H1 (cell line): ENCODE results near the gene VASP. TPM values are rescaled to one million over a fixed set of nuclear protein-coding genes. Genes with fewer than 3 reads are reported as not detected.

Source experiments
- CTCF ChIA-PET: fragments of 300-600 bp; sonication (Branson Sonifier 250); formaldehyde crosslinking; loops from one replicate; lab custom pipeline; 2021; ENCODE audit not compliant: partially characterized antibody; lab: Charles Lee
- POLR2A ChIA-PET: fragments of 300-600 bp; sonication (Branson Sonifier 250); formaldehyde crosslinking; loops from one replicate; lab custom pipeline; 2021; ENCODE audit warnings: inconsistent platforms; ENCODE audit not compliant: partially characterized antibody; lab: Charles Lee
- DNase-seq, 2 experiments: peaks; one replicate each; pipeline versions ENCODE4 v3.0.0 to v3.0.0-alpha.2; 2010 to 2022; ENCODE audit warnings: low spot score in 2 of 2, low read depth in 1 of 2, mixed read lengths in 1 of 2
- FAIRE-seq: peaks from 2 replicates; lab custom pipeline; 2011; peaks lifted over from hg19 to GRCh38; lab: Jason Lieb, UNC
- H2AFZ ChIP-seq: 2 replicates; pipeline ENCODE4 v1.8.1; 2012; ENCODE audit warnings: low read length, inconsistent platforms
- H2AK5ac ChIP-seq: 2 replicates; pipeline ENCODE4 v1.6.1; 2013; ENCODE audit warnings: low read depth, low read length
- H2BK120ac ChIP-seq: replicated peaks from 2 replicates; pipeline ENCODE3; 2013; ENCODE audit warnings: low read depth, low read length, inconsistent platforms
- H2BK12ac ChIP-seq: 2 replicates; pipeline ENCODE4 v1.6.1; 2013; ENCODE audit warnings: low read depth, low read length
- H2BK15ac ChIP-seq: 2 replicates; pipeline ENCODE4 v1.6.1; 2013; ENCODE audit warnings: low read length
- H2BK20ac ChIP-seq: 2 replicates; pipeline ENCODE4 v1.6.1; 2013; ENCODE audit warnings: low read length
- H2BK5ac ChIP-seq: 2 replicates; pipeline ENCODE4 v1.6.1; 2013; ENCODE audit warnings: low read depth, low read length
- H3K14ac ChIP-seq: 2 replicates; pipeline ENCODE4 v1.6.1; 2013; ENCODE audit warnings: inconsistent platforms; ENCODE audit not compliant: insufficient read length
- H3K18ac ChIP-seq: 2 replicates; pipeline ENCODE4 v1.6.1; 2013; ENCODE audit warnings: low read length; ENCODE audit errors: extremely low read depth
- H3K23ac ChIP-seq: 2 replicates; pipeline ENCODE4 v1.6.1; 2013; ENCODE audit warnings: inconsistent platforms; ENCODE audit not compliant: insufficient read length
- H3K23me2 ChIP-seq: 2 replicates; pipeline ENCODE4 v1.6.1; 2013; ENCODE audit warnings: low read depth, low read length
- H3K27ac ChIP-seq: 2 replicates; pipeline ENCODE4 v1.6.1; 2011; ENCODE audit warnings: low read depth, low read length, inconsistent platforms
- H3K27me3 ChIP-seq, 4 experiments: replicated peaks in 1 of 4; 1 replicate in 1 of 4; 2 replicates in 3 of 4; pipeline versions ENCODE4 v1.6.1 to v1.8.1; 2011 to 2013; ENCODE audit warnings: low read length in 3 of 4, mild to moderate bottlenecking in 3 of 4, inconsistent platforms in 2 of 4, mixed read lengths in 2 of 4, moderate library complexity in 1 of 4; ENCODE audit not compliant: control insufficient read depth in 3 of 4, insufficient read depth in 3 of 4; ENCODE audit errors: extremely low read depth in 1 of 4
- H3K36me3 ChIP-seq, 4 experiments: 2 replicates each; pipeline versions ENCODE4 v1.6.1 to v1.8.1; 2011 to 2013; ENCODE audit warnings: mild to moderate bottlenecking in 4 of 4, low read length in 3 of 4, moderate library complexity in 2 of 4, control low read depth in 1 of 4, inconsistent platforms in 1 of 4; ENCODE audit not compliant: insufficient read depth in 4 of 4, control insufficient read depth in 2 of 4
- H3K4ac ChIP-seq: replicated peaks from 2 replicates; pipeline ENCODE3; 2013; ENCODE audit warnings: low read length, low read depth, mixed read lengths, inconsistent platforms; ENCODE audit not compliant: insufficient read length
- H3K4me1 ChIP-seq, 4 experiments: replicated peaks in 1 of 4; 1 replicate in 1 of 4; 2 replicates in 3 of 4; pipeline versions ENCODE4 v1.6.1 to v1.8.1; 2011 to 2013; ENCODE audit warnings: low read length in 3 of 4, inconsistent platforms in 2 of 4, mixed read lengths in 1 of 4; ENCODE audit not compliant: insufficient read depth in 4 of 4, control insufficient read depth in 3 of 4
- H3K4me2 ChIP-seq, 2 experiments: 2 replicates each; pipeline versions ENCODE4 v1.6.1 to v1.8.1; 2011 to 2013; ENCODE audit warnings: low read depth in 2 of 2, low read length in 2 of 2, control low read depth in 1 of 2, inconsistent platforms in 1 of 2, mild to moderate bottlenecking in 1 of 2; ENCODE audit not compliant: insufficient read depth in 1 of 2
- H3K4me3 ChIP-seq, 4 experiments: fragments of 200-600, 300-600 bp in 1 of 4; sonication (generic), shearing (Covaris generic), sonication (Bioruptor Twin) in 1 of 4; 2 replicates each; pipeline versions ENCODE4 v1.5.1 to v1.8.1; 2011 to 2016; ENCODE audit warnings: low read length in 4 of 4, low read depth in 3 of 4, control low read depth in 2 of 4, inconsistent platforms in 2 of 4, mild to moderate bottlenecking in 2 of 4, mixed read lengths in 1 of 4, moderate library complexity in 1 of 4; ENCODE audit not compliant: insufficient read depth in 2 of 4; ENCODE audit errors: extremely low read depth in 1 of 4
- H3K56ac ChIP-seq: replicated peaks from 2 replicates; pipeline ENCODE3; 2013; ENCODE audit warnings: low read depth, mild to moderate bottlenecking, mixed read lengths, low read length, inconsistent platforms; ENCODE audit not compliant: insufficient read length
- H3K79me1 ChIP-seq: 2 replicates; pipeline ENCODE4 v1.6.1; 2013; ENCODE audit warnings: low read depth, low read length, control low read depth
- H3K79me2 ChIP-seq, 2 experiments: 2 replicates each; pipeline versions ENCODE4 v1.6.1 to v1.8.1; 2012 to 2013; ENCODE audit warnings: low read length in 2 of 2, mild to moderate bottlenecking in 2 of 2, inconsistent platforms in 1 of 2; ENCODE audit not compliant: insufficient read depth in 2 of 2, control insufficient read depth in 1 of 2
- H3K9ac ChIP-seq, 4 experiments: replicated peaks in 1 of 4; 1 replicate in 1 of 4; 2 replicates in 3 of 4; pipeline versions ENCODE4 v1.6.1 to v1.8.1; 2011 to 2013; ENCODE audit warnings: low read depth in 3 of 4, low read length in 3 of 4, control low read depth in 2 of 4, mild to moderate bottlenecking in 2 of 4, moderate library complexity in 2 of 4, inconsistent platforms in 1 of 4; ENCODE audit errors: extremely low read depth in 1 of 4
- H3K9me3 ChIP-seq, 2 experiments: 2 replicates each; pipeline versions ENCODE4 v1.6.1 to v1.8.1; 2012 to 2013; ENCODE audit warnings: mild to moderate bottlenecking in 2 of 2, moderate library complexity in 2 of 2, control low read depth in 1 of 2, inconsistent platforms in 1 of 2, low read depth in 1 of 2, low read length in 1 of 2, mixed read lengths in 1 of 2; ENCODE audit not compliant: insufficient read depth in 2 of 2
- H4K20me1 ChIP-seq, 2 experiments: replicated peaks in 1 of 2; 2 replicates each; pipeline versions ENCODE3 to v1.8.1; 2011 to 2013; ENCODE audit warnings: inconsistent platforms in 2 of 2, low read length in 2 of 2, mild to moderate bottlenecking in 1 of 2; ENCODE audit not compliant: insufficient read depth in 2 of 2, control insufficient read depth in 1 of 2
- H4K5ac ChIP-seq: 2 replicates; pipeline ENCODE4 v1.6.1; 2013; ENCODE audit warnings: low read length, low read depth, mixed read lengths, inconsistent platforms; ENCODE audit not compliant: insufficient read length
- H4K8ac ChIP-seq: 2 replicates; pipeline ENCODE4 v1.8.0; 2013; ENCODE audit warnings: mild to moderate bottlenecking, moderate library complexity, low read length, inconsistent platforms; ENCODE audit not compliant: insufficient read depth; ENCODE audit errors: extremely low read depth
- H4K91ac ChIP-seq: replicated peaks from 2 replicates; pipeline ENCODE3; 2013; ENCODE audit warnings: low read length, mixed read lengths, inconsistent platforms; ENCODE audit not compliant: insufficient read length
- CHD1 ChIP-seq: IDR thresholded peaks from 2 replicates; pipeline ENCODE4 v1.6.1; 2012; ENCODE audit warnings: low read depth, low read length, improper control_type of control experiment
- CHD2 ChIP-seq: IDR thresholded peaks from 2 replicates; pipeline ENCODE4 v1.6.1; 2012; ENCODE audit warnings: low read length, improper control_type of control experiment
- EP300 ChIP-seq, 2 experiments: IDR thresholded peaks; 1 replicate in 1 of 2; 2 replicates in 1 of 2; pipeline ENCODE4 v1.6.1; 2011 to 2012; ENCODE audit warnings: low read depth in 2 of 2, low read length in 2 of 2, mild to moderate bottlenecking in 2 of 2, borderline replicate concordance in 1 of 2, inconsistent platforms in 1 of 2, moderate library complexity in 1 of 2
- JUND ChIP-seq: IDR thresholded peaks from 2 replicates; pipeline ENCODE4 v1.6.1; 2011; ENCODE audit warnings: mild to moderate bottlenecking, improper control_type of control experiment, low read length
- KDM1A ChIP-seq: fragments of 200-600, 300-600 bp; sonication (generic); IDR thresholded peaks from 2 replicates; pipeline ENCODE4 v1.7.1; 2016; ENCODE audit warnings: mild to moderate bottlenecking, low read length, borderline replicate concordance
- RBBP5 ChIP-seq: IDR thresholded peaks from 2 replicates; pipeline ENCODE4 v1.7.1; 2012; ENCODE audit warnings: low read depth, mild to moderate bottlenecking, inconsistent platforms, low read length, moderate library complexity, borderline replicate concordance
- RNF2 ChIP-seq: fragments of 200-900, 300-1000 bp; sonication (generic); IDR thresholded peaks from 2 replicates; pipeline ENCODE4 v1.7.1; 2016; ENCODE audit warnings: borderline replicate concordance, low read depth, mild to moderate bottlenecking, antibody characterized with exemption, low read length; ENCODE audit not compliant: poor library complexity, severe bottlenecking; ENCODE audit errors: missing control alignments
- RXRA ChIP-seq: IDR thresholded peaks from 2 replicates; pipeline ENCODE4 v1.6.1; 2011; ENCODE audit warnings: low read depth, mild to moderate bottlenecking, low read length, moderate library complexity; ENCODE audit not compliant: insufficient read depth
- SIRT6 ChIP-seq: IDR thresholded peaks from one replicate; pipeline ENCODE4 v1.7.1; 2012; ENCODE audit warnings: low read length, inconsistent platforms
- SP1 ChIP-seq: IDR thresholded peaks from 2 replicates; pipeline ENCODE4 v1.6.1; 2011; ENCODE audit warnings: low read depth, low read length
- TEAD4 ChIP-seq: IDR thresholded peaks from 2 replicates; pipeline ENCODE4 v1.6.1; 2012; ENCODE audit warnings: low read depth, low read length, inconsistent platforms, mixed read lengths
- ZNF274 ChIP-seq: IDR thresholded peaks from 2 replicates; pipeline ENCODE4 v1.7.0; 2012; ENCODE audit warnings: low read length, borderline replicate concordance; ENCODE audit errors: extremely low read depth
- WGBS, 2 experiments: shearing (Covaris generic) in 1 of 2; methylation state at CpG; one replicate each; pipeline versions ENCODE4 v1.1.6 to v1.1.7; 2013 to 2015; ENCODE audit warnings: low lambda C conversion rate in 2 of 2, mixed read lengths in 2 of 2, inconsistent platforms in 1 of 2, low coverage in 1 of 2, missing lambda C conversion rate in 1 of 2; ENCODE audit not compliant: insufficient replicate concordance in 2 of 2, insufficient coverage in 1 of 2, insufficient read length in 1 of 2; ENCODE audit errors: extremely low coverage in 1 of 2, missing lambda C conversion rate in 1 of 2; 5-methylcytosine and 5-hydroxymethylcytosine counted together
- polyA plus RNA-seq, 7 experiments: library from polyadenylated mRNA; depleted of rRNA in 3 of 7; stranded (reverse) in 5 of 7; unstranded in 2 of 7; fragments of >200 nt in 5 of 7; fragments of 200-250 nt in 2 of 7; gene quantifications; 1 replicate in 5 of 7; 2 replicates in 1 of 7; 4 replicates in 1 of 7; pipeline versions ENCODE4 v1.2.1 to v1.2.3, GENCODE V29; 2011 to 2013; ENCODE audit warnings: missing spikeins in 2 of 7, mixed read lengths in 2 of 7
- total RNA-seq: library from RNA; stranded (reverse); fragmentation: NEBNext Ultra II Directional; extraction: Animal tissue kit (Norgen Biotek cat#: 25700); gene quantifications from 2 replicates; pipeline ENCODE4 v1.2.1, GENCODE V29; 2021

VASP gene
- total and polyA plus RNA-seq, 2 of the 8 experiments (the other 6 are each of a cell fraction or from before 2014, with no cell fraction given): 89.7 to 135 TPM

GRCh38 chr19:45526143-45526542 is 18.9 kb downstream of the VASP start:
- Histone ChIP-seq H2BK15ac (no peak overlapping the region), H3K56ac (no peak overlapping the region), H3K27me3 (peaks cover 0 to 5% (median under 1%) of the 10 kb centered on the region in 4 experiments; a peak in 4 of 7 replicates), H3K23ac (no peak overlapping the region), H2BK120ac (no peak overlapping the region), H4K5ac (no peak overlapping the region), H3K18ac (no peak overlapping the region), H3K9me3 (no peaks in the 10 kb centered on the region), H4K8ac (no peak overlapping the region; the same call in 1 of the 2 replicates), H3K79me1 (no peaks in the 10 kb centered on the region), H3K4me2 (no peak overlapping the region; a peak in 1 of 4 replicates), H3K4me3 (no peak overlapping the region), H2BK5ac (peak overlapping the region; percentile 83), H3K4me1 (peaks cover 0 to 14% (median 9%) of the 10 kb centered on the region in 4 experiments; a peak in 5 of 7 replicates), H3K27ac (no peak overlapping the region), H4K20me1 (peaks cover 0 to 12% of the 10 kb centered on the region in 2 experiments), H3K4ac (no peak overlapping the region), H2AFZ (no peak overlapping the region), H2AK5ac (no peak overlapping the region), H3K23me2 (peaks cover 15% of the 10 kb centered on the region), H3K9ac (no peak overlapping the region), H4K91ac (no peak overlapping the region), H3K79me2 (no peaks in the 10 kb centered on the region), H3K14ac (no peak overlapping the region), H2BK20ac (no peak overlapping the region), H2BK12ac (no peak overlapping the region), H3K36me3 (peaks cover 9 to 30% (median 18%) of the 10 kb centered on the region in 4 experiments)
- DNase-seq (peak; percentile 61 to 85), FAIRE-seq (peak; percentile 99)
- ChIA-PET POLR2A (interaction anchor here (1.5 to 1.8 kb wide), 3 partner anchors 26 to 31 kb away, joined by 5 read pairs; no protein-coding TSS in a partner anchor), CTCF (interaction anchor here (0.8 to 2.9 kb wide), 7 partner anchors 11 to 116 kb away, joined by 3 to 15 read pairs (median 3); partner anchors contain the start of gene PPM1N)
- WGBS, 2 experiments: 80% methylated on average over 9 of the region's 9 CpGs; no CpG with 5 or more reads in 1 of the 2 experiments
- TF ChIP-seq RXRA (no peak), CHD1 (peak; percentile 75; the same call in 1 of the 2 replicates), ZNF274 (no peak), CHD2 (peak; percentile 65; the same call in 1 of the 2 replicates), SIRT6 (no peak), TEAD4 (0 out of 2 replicates have a peak, but pooled peaks have one; percentile 55), RNF2 (no peak), KDM1A (no peak), JUND (peak; percentile 81), EP300 (IDR thresholded peaks at IDR 0.05; ENCODE audit: borderline replicate concordance in 1 of 2, low read depth in 2 of 2, low read length in 2 of 2) (peak in 1 of 2 experiments; percentile 80; a peak in 2 of 3 replicates), SP1 (peak; percentile 96), RBBP5 (no peak)
